ENCODE results near the gene RAB11A.

The RAB11A gene

DNA sequence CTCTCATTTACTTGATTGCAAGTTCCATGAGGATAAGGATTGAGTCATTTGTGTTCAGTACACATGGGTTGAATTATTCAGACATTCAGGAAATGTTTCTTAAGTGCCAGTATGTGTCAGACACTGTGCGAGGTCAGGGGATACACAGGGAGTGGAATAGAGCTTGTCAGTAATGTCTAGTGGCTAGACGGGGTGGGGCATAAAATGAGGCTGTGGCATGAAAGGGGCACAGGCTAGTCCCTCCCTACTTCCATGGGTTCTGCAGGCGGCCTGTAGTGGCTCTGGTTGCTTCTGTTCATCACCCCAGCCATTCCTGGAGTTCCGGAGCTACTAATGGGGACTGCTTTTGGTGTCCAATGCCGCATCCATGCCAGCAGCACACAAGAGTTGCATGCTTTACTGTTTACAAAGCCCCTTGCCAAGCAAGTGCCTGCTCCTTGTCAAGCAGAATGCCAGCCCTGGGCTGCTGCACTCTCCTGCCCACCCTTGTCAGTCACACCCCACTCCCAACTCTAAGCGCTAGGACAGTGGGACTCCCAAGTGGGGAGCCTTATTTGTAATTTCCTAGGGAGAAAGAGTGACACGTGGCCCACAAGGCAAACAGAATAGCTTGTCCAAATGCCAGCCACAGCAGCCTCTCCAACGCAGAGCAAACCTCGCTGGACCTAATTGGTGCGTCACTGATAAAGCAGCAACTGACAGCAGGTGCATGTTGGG lies 70.8 kb downstream of the RAB11A start:
- no peak for DNase-seq (ENCODE audit: low read depth in 3 of 3)

DNA sequence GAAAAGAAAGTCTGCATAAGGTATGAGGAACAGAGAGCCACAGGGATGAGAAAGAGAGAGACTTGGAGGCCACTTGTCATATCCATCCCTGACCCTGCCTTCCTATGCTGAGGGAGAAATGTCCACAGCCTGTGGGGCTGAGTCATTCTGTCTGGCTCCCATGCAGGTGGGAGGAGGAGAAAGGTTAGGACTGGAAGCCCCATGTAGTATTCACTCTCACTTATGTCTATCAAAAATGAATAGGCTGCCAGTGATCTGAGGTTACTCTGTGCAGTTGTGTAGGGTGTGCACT lies 71.3 kb downstream of the RAB11A start:
- DNase-seq (ENCODE audit: low read depth in 3 of 3) = no peak
